NCI-H2227 treated with DMSO at 0.1 percent for 48 hours (cell line): ENCODE data around the gene ARL10.
A peak's percentile ranks its signal among the peaks of the same experiment; 100 is the strongest.

ENCODE experiments used
- DNase-seq: peaks from one replicate; lab custom pipeline; 2025; lab: John Stamatoyannopoulos, UW

The ARL10 gene

GRCh38 chr5:176365351-176366231, at the start of gene ARL10:
TSS of gene ARL10 (plus strand) at chr5:176365487. CDS start at chr5:176365564, 77 bp downstream.
- DNase-seq = peak; percentile 28

DNA sequence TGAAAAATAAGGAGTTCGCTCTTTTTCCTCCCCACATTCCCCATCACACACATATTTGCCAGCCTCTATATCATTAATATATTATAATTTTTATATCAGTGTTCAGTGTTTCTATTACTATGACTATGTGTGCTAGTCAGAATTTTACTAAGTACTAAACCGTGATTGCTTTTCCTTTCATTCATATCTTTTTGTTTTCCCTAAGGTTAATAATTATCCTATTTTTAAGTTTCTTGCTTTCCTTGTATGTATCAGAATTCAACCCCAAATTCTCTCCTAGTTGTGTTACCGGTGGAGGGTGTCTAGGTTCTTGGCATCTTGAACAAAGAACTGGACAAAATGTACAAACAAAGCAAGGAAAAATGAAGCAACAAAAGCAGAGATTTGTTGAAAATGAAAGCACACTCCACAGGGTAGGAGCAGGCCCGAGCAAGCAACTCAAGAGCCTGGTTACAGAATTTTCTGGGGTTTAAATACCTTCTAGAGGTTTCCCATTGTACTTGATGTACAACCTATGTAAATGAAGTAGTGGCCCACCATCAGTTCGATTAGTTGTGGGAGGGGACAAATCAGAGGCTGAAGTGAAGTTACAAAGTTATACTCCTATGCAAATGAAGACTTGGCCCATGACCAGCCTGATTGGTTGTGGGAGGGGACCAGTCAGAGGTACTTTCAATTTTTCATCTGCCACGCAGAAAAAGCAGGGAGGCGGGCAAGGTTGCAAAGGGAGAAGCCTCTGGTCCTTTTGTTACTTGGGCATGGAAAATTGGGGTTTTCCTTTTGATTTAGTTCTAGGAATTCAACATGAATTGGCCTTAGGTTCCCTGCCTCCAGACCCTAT, 47.5 kb upstream of the ARL10 start:
- DNase-seq = no peak

DNA sequence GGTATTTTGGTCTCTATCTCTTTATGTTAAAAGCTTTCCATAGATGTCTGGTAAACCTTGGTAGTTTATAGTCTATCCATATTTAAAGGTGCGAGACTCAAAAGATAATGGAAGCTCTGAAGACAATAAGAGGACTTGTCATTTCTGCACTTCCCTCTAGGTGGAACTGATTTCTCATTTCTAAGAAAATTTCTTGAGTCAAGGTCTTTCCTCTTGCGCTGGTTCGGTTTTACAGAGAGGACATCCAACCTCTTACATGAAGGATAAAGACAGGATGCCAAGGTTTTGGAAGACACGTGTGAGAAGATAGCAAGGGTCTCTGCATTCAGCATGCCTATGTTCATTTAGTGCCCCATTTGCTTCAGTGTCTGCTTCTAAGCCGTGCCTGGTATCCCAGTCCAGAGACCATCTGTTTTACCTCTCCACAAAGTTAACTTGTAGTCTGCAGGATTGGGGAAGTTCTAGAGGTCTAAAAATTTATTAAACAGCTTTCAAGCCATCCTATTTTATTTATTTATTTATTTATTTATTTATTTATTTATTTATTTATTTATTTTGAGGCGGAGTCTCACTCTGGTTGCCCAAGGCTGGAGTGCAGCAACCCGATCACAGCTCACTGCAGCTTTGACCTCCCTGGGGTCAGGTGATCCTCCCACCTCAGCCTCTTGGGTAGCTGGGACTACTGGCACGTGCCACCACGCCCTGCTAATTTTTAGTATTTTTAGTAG, 45.3 kb upstream of the ARL10 start:
- no peak for DNase-seq

DNA sequence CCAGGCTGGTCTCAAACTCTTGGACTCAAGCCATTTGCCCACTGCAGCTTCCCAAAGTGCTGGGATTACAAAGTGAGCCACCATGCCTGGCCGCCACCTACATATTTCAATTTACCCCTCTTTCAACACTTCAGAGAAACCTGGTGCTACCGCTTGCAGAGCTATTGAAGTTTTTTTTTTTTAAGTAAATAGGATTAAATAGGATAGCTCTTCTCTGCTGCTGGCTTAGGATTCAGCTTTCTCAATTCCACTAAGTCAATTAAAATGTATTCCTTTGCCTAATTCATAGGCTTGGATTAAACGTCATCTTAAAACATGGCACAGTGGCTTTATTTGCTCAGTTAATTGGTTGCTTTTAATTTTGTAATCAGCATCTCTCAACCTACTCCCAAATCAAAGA, 44.7 kb upstream of the ARL10 start:
- no peak for DNase-seq

DNA sequence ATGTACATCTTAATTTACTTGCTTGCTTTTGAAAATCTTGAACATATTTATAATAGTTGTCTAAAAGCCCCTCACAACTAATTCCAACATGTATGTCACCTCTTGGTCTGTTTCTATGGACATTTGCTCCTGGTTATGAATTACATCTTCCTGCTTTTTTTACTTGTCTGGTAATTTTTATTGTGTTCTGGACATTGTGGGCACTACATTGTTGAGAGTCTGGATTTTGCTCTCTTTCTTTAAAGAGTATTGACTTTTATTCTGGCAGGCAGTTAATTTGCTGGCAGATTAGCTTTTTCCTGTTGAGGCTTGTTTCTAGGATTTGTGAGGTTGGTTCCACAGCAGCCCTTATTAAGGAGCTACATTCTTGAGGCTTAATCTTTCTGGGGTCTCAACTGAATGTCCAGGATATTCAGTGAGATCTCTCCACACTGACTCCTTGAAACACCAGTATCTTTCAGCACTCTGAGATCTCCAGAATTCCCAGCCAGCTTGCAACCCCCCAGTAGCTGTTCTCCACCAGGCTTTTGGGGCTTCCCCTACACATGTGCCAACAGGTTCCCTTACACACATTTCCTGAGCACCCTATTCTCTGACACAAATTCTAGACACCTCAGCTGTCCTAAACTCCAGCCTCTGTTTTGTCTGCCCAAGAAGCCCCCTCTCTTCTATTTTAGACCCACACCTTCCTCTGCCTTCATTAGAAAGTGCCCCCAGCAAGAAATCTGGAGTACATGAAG, 31.1 kb upstream of the ARL10 start:
- DNase-seq = no peak

GRCh38 chr5:176337913-176338312, 27.4 kb upstream of the ARL10 start:
- no peak for DNase-seq

- no peak for DNase-seq
Measured at GRCh38 chr5:176339304-176339703, 26.0 kb upstream of the ARL10 start.

DNA sequence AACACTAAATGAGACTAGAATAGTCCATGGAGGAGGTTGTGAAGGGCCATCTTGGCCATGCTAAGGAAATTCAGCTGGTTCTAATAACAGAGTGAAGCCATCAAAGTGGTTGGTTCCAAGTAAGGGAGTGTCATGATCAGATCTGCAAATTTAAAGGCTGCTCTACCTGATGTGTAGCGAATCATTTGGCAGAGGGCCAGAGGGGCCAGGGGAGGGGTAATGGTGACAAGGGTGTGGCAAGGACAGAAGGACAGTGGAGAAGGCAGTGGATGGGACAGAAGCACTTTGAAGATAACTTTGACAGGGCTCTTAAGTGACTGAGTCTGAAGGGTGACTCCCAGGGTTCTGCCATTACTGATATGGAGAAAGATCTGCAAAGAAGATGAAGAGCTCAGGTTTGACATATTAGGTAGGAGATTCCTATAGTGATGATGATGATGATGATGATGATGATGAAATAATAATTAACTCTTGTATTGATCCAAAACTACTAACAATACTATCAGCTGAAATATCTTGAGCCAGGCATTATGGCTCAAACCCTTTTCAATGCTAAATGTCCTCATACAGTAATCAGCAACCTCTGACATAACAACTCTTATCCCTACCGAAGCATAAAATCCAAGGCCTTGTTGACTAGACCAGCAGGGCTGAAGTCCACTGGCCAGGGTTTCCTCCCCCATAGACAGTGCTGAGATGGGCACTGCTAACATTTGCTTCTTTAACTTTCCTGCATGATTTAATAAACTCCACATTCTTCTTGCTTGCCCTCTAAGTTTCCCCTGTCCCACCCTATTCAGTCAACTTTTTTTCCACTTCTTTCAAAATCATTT, 23.7 kb upstream of the ARL10 start:
- DNase-seq = no peak

- DNase-seq = no peak
Measured at GRCh38 chr5:176342158-176342483, 23.2 kb upstream of the ARL10 start.

DNA sequence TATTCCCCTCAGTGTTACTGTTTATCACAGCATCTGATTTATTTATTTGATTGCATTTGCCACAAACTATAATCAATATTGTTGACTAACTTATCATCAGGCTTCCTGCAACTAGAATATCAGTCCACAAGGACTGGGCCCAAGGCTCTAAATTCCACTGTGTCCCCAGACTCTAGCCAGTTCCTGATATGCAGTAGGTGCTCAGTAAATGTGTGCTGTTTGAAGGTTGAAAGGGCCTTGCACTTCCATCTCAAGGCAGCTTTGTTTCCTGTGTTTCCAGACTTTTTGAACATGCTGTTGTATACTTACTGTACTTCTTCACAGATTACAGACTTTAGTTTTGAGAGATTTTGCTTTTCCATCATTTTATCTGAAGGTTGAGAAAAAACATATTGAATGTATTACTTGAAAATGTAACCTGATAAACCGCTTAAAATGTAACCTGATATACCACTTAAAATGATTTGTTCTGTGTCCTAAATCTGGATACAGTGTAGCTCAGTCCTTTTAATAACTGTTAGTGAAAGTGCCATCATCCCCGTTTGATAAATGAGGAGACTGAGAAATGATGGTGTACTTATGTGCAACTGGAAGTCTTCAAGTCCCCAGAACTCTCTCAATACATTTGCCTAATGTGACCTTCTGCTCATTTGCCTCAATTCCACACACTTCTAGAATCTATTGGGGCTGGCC, 22.4 kb upstream of the ARL10 start:
- DNase-seq = no peak

DNA sequence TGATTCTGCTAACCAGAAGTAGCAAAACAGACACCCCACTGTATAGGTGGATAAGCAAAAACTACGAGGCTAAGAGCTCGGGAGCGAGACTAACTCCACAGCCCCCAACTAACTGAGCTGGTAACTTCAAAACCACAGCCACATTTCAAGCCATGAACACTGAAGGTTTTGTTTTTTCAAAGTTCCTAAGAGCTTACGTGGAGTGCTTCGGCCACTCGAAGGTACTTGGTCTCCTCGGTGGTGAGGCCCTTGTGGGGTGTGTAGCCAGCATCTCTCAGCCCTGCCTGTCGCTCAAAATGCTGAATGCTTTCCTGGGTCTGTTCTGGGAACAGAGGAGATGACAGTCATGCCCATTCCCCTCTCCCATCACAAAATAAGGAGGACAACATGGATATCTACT, 14.9 kb upstream of the ARL10 start:
- DNase-seq = no peak

- DNase-seq = no peak
Measured at GRCh38 chr5:176352116-176352878, 13.0 kb upstream of the ARL10 start.

- DNase-seq = no peak
Measured at GRCh38 chr5:176353533-176353932, 11.8 kb upstream of the ARL10 start.

DNA sequence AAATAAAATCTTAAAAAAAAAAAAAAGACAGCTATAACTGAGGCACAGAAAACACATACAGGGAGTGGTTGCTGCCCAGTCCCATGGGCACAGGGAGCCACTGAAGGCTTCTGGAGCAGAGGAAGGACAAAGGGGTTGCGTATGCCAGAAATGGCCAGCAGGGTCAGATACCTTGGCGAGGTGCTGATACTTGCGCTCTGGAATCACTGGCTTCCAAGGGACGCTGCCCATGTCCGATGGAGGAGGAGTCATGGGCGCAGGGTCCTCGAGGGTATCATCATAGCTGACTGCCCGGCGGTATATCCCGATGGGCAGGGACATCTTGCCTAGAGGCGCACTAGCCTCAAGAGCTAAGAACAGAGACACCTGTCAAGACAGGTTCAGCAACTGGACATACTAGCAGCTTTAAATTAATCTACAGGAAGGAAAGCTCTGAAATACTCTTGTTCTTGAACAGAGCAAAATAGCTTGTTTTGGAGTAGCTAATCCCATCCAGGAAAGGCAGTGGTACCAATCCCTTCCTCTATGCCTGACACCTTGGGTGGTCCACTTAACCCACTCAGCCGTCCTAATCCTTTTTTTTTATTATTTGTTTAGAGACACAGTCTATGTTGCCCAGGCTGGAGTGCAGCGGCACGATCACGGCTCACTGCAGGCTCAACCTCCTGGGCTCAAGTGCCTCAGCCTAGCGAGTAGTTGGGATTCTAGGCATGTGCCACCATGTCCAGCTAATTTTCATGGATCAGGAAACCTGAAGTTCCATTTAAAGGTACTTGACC, 9.7 kb upstream of the ARL10 start:
- no peak for DNase-seq

- DNase-seq = no peak
Measured at GRCh38 chr5:176356179-176356566, 9.1 kb upstream of the ARL10 start.

DNA sequence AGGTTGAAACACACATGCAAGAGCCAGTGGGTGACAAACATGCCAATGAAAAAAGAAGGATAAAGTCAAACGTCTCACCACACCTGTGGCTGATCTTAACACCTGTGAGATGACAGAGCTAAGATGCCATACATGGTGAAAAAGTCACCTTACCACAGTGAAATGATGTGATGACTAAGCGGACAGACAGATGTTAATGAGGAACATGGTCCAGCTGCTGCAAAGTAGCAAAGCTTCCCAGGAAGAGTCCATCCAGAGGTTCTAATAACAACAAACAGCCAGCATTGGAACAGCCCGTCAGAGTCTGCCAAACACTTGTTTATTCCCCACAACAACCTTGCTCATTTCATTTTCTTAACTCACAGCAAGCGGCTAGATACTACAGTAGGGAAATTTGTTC, 5.6 kb upstream of the ARL10 start:
- no peak for DNase-seq

DNA sequence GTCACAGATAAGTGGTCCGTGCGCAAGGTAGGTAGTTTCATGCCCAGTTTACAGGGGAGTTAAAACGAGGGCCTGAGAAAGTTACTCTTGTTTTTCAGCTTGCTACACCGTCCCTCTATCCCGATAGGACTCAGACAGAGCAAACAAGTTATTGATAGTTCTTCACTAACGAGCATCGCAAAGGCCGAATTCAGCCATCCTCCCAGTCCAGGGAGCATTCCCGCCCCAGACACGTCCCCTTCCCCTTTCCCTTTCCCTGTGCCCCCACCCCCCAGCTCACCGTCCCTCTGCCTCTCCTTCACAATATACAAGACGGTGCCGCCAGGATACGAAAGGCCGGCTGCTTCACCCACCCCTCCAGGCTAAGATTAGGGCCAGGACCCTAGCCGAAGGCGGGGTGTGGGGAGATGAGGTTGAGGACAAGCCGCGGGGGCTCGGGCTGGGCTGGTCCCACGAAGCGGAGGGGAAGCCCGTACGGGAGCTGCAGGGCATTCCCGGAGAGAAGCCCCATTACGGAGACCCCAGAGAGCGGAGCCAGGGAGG, 4.3 kb upstream of the ARL10 start:
- DNase-seq = peak; percentile 13

DNA sequence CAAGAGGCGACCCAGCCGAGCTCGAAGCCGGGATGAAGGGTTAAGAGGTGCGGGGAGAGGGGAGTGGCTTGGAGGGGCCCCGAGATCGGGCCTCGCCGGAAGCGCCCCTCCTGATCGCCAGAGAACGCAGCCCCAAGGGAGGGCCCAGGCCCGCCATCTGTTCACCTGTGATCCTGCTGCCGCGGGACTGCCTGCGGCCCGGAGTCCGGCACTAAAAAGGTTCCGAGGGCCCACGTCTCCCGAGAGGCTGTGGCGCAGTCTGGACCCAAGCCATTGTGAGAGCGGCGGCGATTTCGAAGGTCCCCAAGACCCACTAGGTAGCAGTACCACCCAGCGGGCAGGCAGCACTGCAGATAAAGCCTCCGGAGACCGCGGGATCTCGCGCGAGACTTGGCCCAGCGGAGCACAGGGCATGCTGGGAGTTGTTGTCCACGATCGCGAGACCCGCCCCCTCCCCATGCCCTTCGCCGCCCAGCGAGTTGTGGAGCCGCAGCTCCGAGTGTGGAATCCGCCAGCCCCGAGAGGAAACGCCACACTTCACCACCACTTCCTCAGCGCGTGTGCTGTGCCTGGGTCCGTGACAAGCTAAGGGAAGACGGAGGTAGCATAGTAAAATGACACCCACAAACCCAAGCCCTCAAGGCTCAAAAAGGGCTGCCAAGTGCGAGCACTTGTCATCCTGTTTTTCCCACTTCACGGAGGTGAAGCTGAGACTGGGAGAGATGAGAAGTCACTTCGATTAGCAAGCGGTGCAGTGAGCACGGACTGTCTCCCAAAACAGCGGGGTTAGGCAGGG, 3.7 kb upstream of the ARL10 start, which contains the start of gene KIAA1191:
KIAA1191 (minus strand) TSS at position 328 of the 796 bp plus-strand sequence. CDS start 2,256 bp downstream, outside the sequence.
- peak; percentile 66 for DNase-seq
